Heart left ventricle (tissue), 13 donors: ENCODE measurements around the gene IMMP2L.

Experiments used
- POLR2A ChIP-seq, 2 donors: fragments of 450-650 bp; IDR thresholded peaks; one replicate each; pipeline ENCODE4 v1.6.1; 2017; ENCODE audit warnings: antibody characterized with exemption in 2 of 2, mild to moderate bottlenecking in 2 of 2, moderate library complexity in 2 of 2
- TF ChIP-seq, protein P1 (sequence below), 12 donors: fragments of 200-600 bp; sonication (generic) in 4 of 12; IDR thresholded peaks; one replicate each; pipeline versions ENCODE4 v1.5.0 to v1.8.0; 2018 to 2022; ENCODE audit warnings: antibody characterized with exemption in 12 of 12, mild to moderate bottlenecking in 5 of 12
- donor health status: ischemic (EF 13 %, LVEDD 7.1; RV severe dilation, severe dysfunction).
- donor health status: DM: no; HTN: yes; CAD: no.
- donor health status: DM: no; HTN: no; CAD: no.
- donor health status: ischemic (EF 25% LVEDD 6.9; RV normal size, moderate dysfunction).
- donor health status: ischemic (EF 25% LVEDD 5.7; RV mildly dilated, moderate dysfunction).
- donor health status: ischemic (EF 35%, LVEDD 5.7; RV mildly dilated, moderate dysfunction).
- donor health status: nonischemic (EF 11% LVEDD 7.7; RV severe dilation, severe dysfunction).
- donor health status: DM: yes; HTN: yes; CAD: no.
- donor health status: PGD.
- donor health status: ischemic (EF 29% LVEDD 5.4; RV normal size, mild dysfunction).
- donor health status: nonischemic (EF 23%, LVEDD 6.1; RV moderate dilation, normal function).

DNA sequence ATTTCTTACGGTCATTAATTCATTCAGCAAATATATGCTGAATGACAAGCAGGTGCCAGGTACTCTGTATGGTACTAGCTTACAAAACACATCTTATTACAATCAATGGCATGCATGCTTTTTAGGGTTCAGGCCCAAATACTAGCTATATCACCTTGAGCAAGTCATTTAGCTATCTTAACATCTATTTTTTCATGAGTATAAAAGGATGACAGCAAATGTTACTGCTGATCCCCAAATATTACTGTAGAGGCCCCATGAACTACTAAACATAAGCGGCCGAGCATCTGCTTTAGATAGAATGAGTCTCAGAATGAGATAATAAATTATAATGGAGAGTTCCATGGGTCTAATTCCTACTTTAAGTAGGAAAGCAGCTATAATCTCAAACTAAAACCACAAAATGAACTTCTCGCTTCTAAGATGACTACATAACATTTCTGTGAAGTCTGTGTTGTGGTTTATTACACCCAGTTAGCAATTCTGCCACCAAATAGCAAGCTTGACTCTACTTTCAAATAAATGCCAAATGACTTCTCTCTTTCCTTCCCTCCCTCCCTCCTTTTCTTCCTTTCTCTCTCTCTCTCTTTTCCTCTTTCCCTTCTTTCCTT is 585.1 kb downstream of the IMMP2L start:
- TF ChIP-seq, protein P1, sequence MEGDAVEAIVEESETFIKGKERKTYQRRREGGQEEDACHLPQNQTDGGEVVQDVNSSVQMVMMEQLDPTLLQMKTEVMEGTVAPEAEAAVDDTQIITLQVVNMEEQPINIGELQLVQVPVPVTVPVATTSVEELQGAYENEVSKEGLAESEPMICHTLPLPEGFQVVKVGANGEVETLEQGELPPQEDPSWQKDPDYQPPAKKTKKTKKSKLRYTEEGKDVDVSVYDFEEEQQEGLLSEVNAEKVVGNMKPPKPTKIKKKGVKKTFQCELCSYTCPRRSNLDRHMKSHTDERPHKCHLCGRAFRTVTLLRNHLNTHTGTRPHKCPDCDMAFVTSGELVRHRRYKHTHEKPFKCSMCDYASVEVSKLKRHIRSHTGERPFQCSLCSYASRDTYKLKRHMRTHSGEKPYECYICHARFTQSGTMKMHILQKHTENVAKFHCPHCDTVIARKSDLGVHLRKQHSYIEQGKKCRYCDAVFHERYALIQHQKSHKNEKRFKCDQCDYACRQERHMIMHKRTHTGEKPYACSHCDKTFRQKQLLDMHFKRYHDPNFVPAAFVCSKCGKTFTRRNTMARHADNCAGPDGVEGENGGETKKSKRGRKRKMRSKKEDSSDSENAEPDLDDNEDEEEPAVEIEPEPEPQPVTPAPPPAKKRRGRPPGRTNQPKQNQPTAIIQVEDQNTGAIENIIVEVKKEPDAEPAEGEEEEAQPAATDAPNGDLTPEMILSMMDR (IDR thresholded peaks at IDR 0.05), result no peak
- no peak for TF ChIP-seq POLR2A (IDR thresholded peaks at IDR 0.05)
